Spinal cord (tissue), 10 donors: Measurements from ENCODE around the gene SLAIN2. TPM values are rescaled to one million over a fixed set of nuclear protein-coding genes. Genes with fewer than 3 reads are reported as not detected.

Experiments used
- DNase-seq, 6 donors: peaks; one replicate each; pipeline versions ENCODE4 v3.0.0 to v3.0.0-alpha.2; 2013 to 2015; ENCODE audit warnings: low spot score in 6 of 6, low read depth in 4 of 6
- H3K27ac ChIP-seq: one replicate; pipeline ENCODE4 v1.5.1; 2013; ENCODE audit warnings: low read depth, low read length, control low read depth
- H3K27me3 ChIP-seq: one replicate; pipeline ENCODE4 v1.6.1; 2013; ENCODE audit warnings: low read length; ENCODE audit not compliant: control insufficient read depth, insufficient read depth
- H3K36me3 ChIP-seq: one replicate; pipeline ENCODE4 v1.6.1; 2013; ENCODE audit warnings: low read length; ENCODE audit not compliant: control insufficient read depth, insufficient read depth
- H3K4me1 ChIP-seq: one replicate; pipeline ENCODE4 v1.6.1; 2013; ENCODE audit warnings: low read length; ENCODE audit not compliant: control insufficient read depth, insufficient read depth
- H3K4me3 ChIP-seq: one replicate; pipeline ENCODE4 v1.5.1; 2013; ENCODE audit warnings: low read depth, low read length, control low read depth
- H3K9me3 ChIP-seq: one replicate; pipeline ENCODE4 v1.6.1; 2013; ENCODE audit warnings: low read length; ENCODE audit not compliant: control insufficient read depth, insufficient read depth
- WGBS: methylation state at CpG from one replicate; pipeline ENCODE4 v1.1.5; 2013; ENCODE audit warnings: missing lambda C conversion rate; ENCODE audit not compliant: insufficient coverage; 5-methylcytosine and 5-hydroxymethylcytosine counted together
- polyA plus RNA-seq, 2 donors: library from polyadenylated mRNA; unstranded; fragments of 120-200 nt; gene quantifications; one replicate each; pipeline ENCODE4 v1.2.1, GENCODE V29; 2013; ENCODE audit not compliant: insufficient read length in 2 of 2
- total RNA-seq, 2 donors: library from RNA; depleted of rRNA in 1 of 2; stranded (reverse); fragments of 120-200 nt in 1 of 2; fragments of >200 nt in 1 of 2; gene quantifications; one replicate each; pipeline versions ENCODE4 v1.2.3 to v1.2.4, GENCODE V29; 2013 to 2014
- donor health status: healthy.

The SLAIN2 gene
- total and polyA plus RNA-seq, 4 donors, result 30.4 to 84.8 (median 32.5) TPM

DNA sequence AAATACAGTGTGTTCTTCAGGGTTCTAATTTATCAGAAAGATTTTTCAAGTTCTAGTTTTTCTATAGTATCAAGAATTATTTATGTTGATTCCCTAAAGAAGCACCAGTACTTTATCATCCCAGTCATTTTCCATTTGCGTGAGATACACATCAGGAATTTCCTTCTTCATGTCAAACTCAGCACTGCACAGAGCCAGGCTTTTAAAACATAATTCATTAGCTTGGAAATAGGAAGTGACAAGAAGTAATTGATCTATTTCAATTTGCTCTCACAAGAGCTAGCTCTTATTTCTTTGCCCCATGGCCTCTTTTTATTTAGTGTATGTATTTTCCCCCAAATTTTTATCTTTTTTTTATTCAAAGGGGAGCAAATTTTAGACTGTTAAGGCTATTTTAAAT, 128.8 kb downstream of the SLAIN2 start:
- peak in 1 of 6 donors; percentile 67 for DNase-seq
- WGBS, result no CpG with 5 or more reads among the region's 1 CpG
- no peaks in the 10 kb centered on the region for H3K9me3 ChIP-seq
- H3K4me3 ChIP-seq, result no peak overlapping the region
- H3K36me3 ChIP-seq, result no peaks in the 10 kb centered on the region
- H3K27me3 ChIP-seq, result no peaks in the 10 kb centered on the region
- no peak overlapping the region for H3K27ac ChIP-seq
- H3K4me1 ChIP-seq, result no peaks in the 10 kb centered on the region

DNA sequence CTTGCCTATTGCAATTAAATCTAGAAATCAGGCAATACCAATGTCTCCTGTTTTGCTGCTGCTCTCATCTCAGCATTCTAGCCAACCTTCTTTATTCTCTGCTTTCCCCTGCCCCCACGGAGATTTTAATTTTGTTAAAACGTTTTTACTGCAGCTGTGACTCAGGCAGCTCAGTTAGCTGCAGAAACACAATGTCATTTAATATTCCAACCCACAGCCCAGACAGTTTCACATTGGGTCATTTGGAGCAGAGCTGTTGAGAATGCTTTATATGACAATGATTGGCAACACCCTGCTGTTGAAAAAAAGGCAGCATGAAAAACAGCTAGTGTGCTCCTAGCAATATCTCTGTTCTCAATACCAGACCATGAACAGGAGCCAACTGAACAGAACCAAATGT, 129.2 kb downstream of the SLAIN2 start:
- Histone ChIP-seq H3K36me3 (no peaks in the 10 kb centered on the region), H3K9me3 (no peaks in the 10 kb centered on the region), H3K27me3 (no peaks in the 10 kb centered on the region), H3K27ac (no peak overlapping the region), H3K4me1 (no peaks in the 10 kb centered on the region), H3K4me3 (no peak overlapping the region)
- peak in 3 of 6 donors; percentile 29 to 91 (median 49) for DNase-seq
- WGBS, result no CpG with 5 or more reads among the region's 2 CpGs

DNA sequence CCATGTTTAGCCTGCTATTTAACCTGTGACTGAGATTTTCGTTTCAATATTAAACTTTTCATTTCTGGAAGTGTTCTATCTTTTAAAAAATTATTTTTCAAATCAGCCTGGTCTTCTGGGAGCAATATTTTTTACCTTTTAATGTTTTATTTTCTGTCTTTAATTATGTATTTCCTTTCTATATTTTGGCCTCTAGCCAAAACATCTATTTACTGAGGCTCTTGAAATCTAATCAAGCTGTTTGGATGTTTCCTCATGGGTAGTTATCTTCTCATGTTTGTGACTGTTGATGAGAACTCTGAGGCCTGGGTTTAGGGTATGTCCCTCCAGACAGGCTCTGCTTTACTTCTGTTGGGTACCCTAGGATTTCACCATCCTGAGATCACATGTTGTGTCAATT, 131.5 kb downstream of the SLAIN2 start:
- Histone ChIP-seq H3K9me3 (no peaks in the 10 kb centered on the region), H3K4me1 (no peaks in the 10 kb centered on the region), H3K27me3 (no peaks in the 10 kb centered on the region), H3K36me3 (no peaks in the 10 kb centered on the region), H3K4me3 (no peak overlapping the region), H3K27ac (no peak overlapping the region)
- WGBS, result no CpG with 5 or more reads among the region's 1 CpG
- no peak for DNase-seq

DNA sequence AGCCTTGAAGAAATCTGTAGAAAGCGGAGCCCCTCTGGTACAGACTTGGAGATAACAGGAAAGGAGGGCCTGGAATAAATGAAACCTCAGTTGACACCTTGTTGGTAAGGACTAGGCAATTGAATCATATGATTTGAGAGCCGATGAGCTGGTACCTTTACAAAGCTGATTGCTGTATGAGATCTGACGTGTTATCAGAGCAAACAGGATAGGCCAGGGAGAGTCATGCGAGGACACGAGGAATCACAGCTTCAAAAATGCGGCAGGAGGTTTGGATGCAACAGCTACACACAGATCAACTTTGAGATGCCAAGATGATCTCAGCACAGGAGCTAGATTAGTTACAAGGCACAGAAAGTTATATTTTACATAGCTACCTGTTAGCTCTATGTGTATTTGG, 134.4 kb downstream of the SLAIN2 start:
- no peak for DNase-seq
- Histone ChIP-seq H3K27me3 (peaks cover under 1% of the 10 kb centered on the region), H3K27ac (no peak overlapping the region), H3K4me3 (no peak overlapping the region), H3K36me3 (no peaks in the 10 kb centered on the region), H3K4me1 (no peaks in the 10 kb centered on the region), H3K9me3 (no peaks in the 10 kb centered on the region)
- WGBS, result 95% methylated on average over 6 of the region's 6 CpGs

Other genes with a start within 250 kb of the SLAIN2 start
- 1 to 10 TPM in 1 of 2 donors, under 1 TPM in 1; 0.72 to 2.3 TPM for gene TXK, start 207.3 kb upstream of the SLAIN2 start, total RNA-seq
- 1 to 10 TPM in 1 of 2 donors, under 1 TPM in 1; 0.35 to 1.7 TPM for gene TXK, start 207.3 kb upstream of the SLAIN2 start, polyA plus RNA-seq
- gene TEC, start 71.7 kb upstream of the SLAIN2 start, total RNA-seq, result 1 to 10 TPM; 2.1 to 2.6 TPM
- 1 to 10 TPM in 1 of 2 donors, under 1 TPM in 1; 0.98 to 1.1 TPM for gene TEC, start 71.7 kb upstream of the SLAIN2 start, polyA plus RNA-seq
- gene SLC10A4, start 141.8 kb downstream of the SLAIN2 start, total RNA-seq, result 1 to 10 TPM; 4.4 to 5.8 TPM
- 1 to 10 TPM; 7.9 to 8.3 TPM for gene SLC10A4, start 141.8 kb downstream of the SLAIN2 start, polyA plus RNA-seq
- under 1 TPM in 1 of 2 donors, not detected in 1; 0.44 TPM for gene ZAR1, start 148.7 kb downstream of the SLAIN2 start, total RNA-seq
- not detected for gene ZAR1, start 148.7 kb downstream of the SLAIN2 start, polyA plus RNA-seq